H9 (cell line): ENCODE results near the gene ADTRP. TPM values are rescaled to one million over a fixed set of nuclear protein-coding genes. Genes with fewer than 3 reads are reported as not detected.

Source experiments
- DNase-seq: peaks from one replicate; pipeline ENCODE4 v3.0.0-alpha.2; 2017
- H2AFZ ChIP-seq: one replicate; pipeline ENCODE4 v1.6.1; 2013; ENCODE audit warnings: mild to moderate bottlenecking, low read length, control low read depth, moderate library complexity
- H2AK5ac ChIP-seq: 2 replicates; pipeline ENCODE4 v1.6.1; 2013; ENCODE audit warnings: low read length, control low read depth, mixed read lengths; ENCODE audit not compliant: insufficient read length
- H2BK120ac ChIP-seq: one replicate; pipeline ENCODE4 v1.6.1; 2013; ENCODE audit warnings: low read depth, mild to moderate bottlenecking, low read length, control low read depth, inconsistent platforms; ENCODE audit not compliant: poor library complexity, severe bottlenecking
- H2BK12ac ChIP-seq: 2 replicates; pipeline ENCODE4 v1.6.1; 2013; ENCODE audit warnings: low read length, control low read depth, mixed read lengths, low read depth; ENCODE audit not compliant: insufficient read length
- H2BK15ac ChIP-seq: 2 replicates; pipeline ENCODE4 v1.6.1; 2013; ENCODE audit warnings: low read depth, low read length, control low read depth
- H2BK20ac ChIP-seq: one replicate; pipeline ENCODE4 v1.6.1; 2013; ENCODE audit warnings: low read depth, mild to moderate bottlenecking, low read length, control low read depth, inconsistent platforms; ENCODE audit not compliant: poor library complexity, severe bottlenecking
- H2BK5ac ChIP-seq: 2 replicates; pipeline ENCODE4 v1.6.1; 2013; ENCODE audit warnings: low read length, control low read depth, mixed read lengths; ENCODE audit not compliant: insufficient read length
- H3K14ac ChIP-seq: 2 replicates; pipeline ENCODE4 v1.6.1; 2013; ENCODE audit warnings: low read length, control low read depth; ENCODE audit not compliant: insufficient read depth
- H3K18ac ChIP-seq: 2 replicates; pipeline ENCODE4 v1.6.1; 2013; ENCODE audit warnings: low read depth, mild to moderate bottlenecking, mixed read lengths, low read length, control low read depth; ENCODE audit not compliant: insufficient read length
- H3K23ac ChIP-seq: 2 replicates; pipeline ENCODE4 v1.6.1; 2013; ENCODE audit warnings: low read length, control low read depth, mixed read lengths, low read depth; ENCODE audit not compliant: insufficient read length
- H3K23me2 ChIP-seq: 2 replicates; pipeline ENCODE4 v1.6.1; 2013; ENCODE audit warnings: low read depth, mild to moderate bottlenecking, mixed read lengths, low read length, control low read depth; ENCODE audit not compliant: insufficient read length, poor library complexity, severe bottlenecking
- H3K27ac ChIP-seq: 2 replicates; pipeline ENCODE4 v1.5.1; 2013; ENCODE audit warnings: low read length, control low read depth, mixed read lengths, low read depth; ENCODE audit not compliant: insufficient read length
- H3K27me3 ChIP-seq: 2 replicates; pipeline ENCODE4 v1.6.1; 2013; ENCODE audit warnings: low read length, control low read depth, inconsistent platforms; ENCODE audit not compliant: insufficient read depth
- H3K4ac ChIP-seq: 2 replicates; pipeline ENCODE4 v1.6.1; 2013; ENCODE audit warnings: low read depth, mild to moderate bottlenecking, control low read depth, inconsistent platforms, low read length, moderate library complexity
- H3K4me1 ChIP-seq: 2 replicates; pipeline ENCODE4 v1.6.1; 2013; ENCODE audit warnings: low read length, control low read depth, inconsistent platforms; ENCODE audit not compliant: insufficient read depth
- H3K4me2 ChIP-seq: 2 replicates; pipeline ENCODE4 v1.6.1; 2013; ENCODE audit warnings: low read length, control low read depth, mixed read lengths; ENCODE audit not compliant: insufficient read length, insufficient read depth
- H3K56ac ChIP-seq: 2 replicates; pipeline ENCODE4 v1.6.1; 2013; ENCODE audit warnings: low read depth, mild to moderate bottlenecking, mixed read lengths, low read length, control low read depth; ENCODE audit not compliant: insufficient read length
- H3K79me1 ChIP-seq: 2 replicates; pipeline ENCODE4 v1.6.1; 2013; ENCODE audit warnings: low read depth, mild to moderate bottlenecking, moderate library complexity, low read length, control low read depth, inconsistent platforms; ENCODE audit not compliant: insufficient read depth, poor library complexity, severe bottlenecking
- H3K79me2 ChIP-seq: 2 replicates; pipeline ENCODE4 v1.6.1; 2013; ENCODE audit warnings: low read length, control low read depth, inconsistent platforms; ENCODE audit not compliant: insufficient read depth
- H3K9ac ChIP-seq: 2 replicates; pipeline ENCODE4 v1.6.1; 2013; ENCODE audit warnings: low read length, control low read depth, mixed read lengths; ENCODE audit not compliant: insufficient read length; ENCODE audit errors: extremely low read depth
- H3K9me3 ChIP-seq: one replicate; pipeline ENCODE4 v1.6.1; 2013; ENCODE audit warnings: low read depth, low read length, inconsistent platforms; ENCODE audit not compliant: control insufficient read depth
- H3T11ph ChIP-seq: one replicate; pipeline ENCODE4 v1.6.1; 2013; ENCODE audit warnings: mild to moderate bottlenecking, low read length, control low read depth, inconsistent platforms
- H4K20me1 ChIP-seq: one replicate; pipeline ENCODE4 v1.6.1; 2013; ENCODE audit not compliant: control insufficient read depth, insufficient read length, insufficient read depth
- H4K5ac ChIP-seq: 2 replicates; pipeline ENCODE4 v1.6.1; 2013; ENCODE audit warnings: low read depth, mild to moderate bottlenecking, mixed read lengths, low read length, control low read depth; ENCODE audit not compliant: insufficient read length
- H4K8ac ChIP-seq: replicated peaks from 2 replicates; pipeline ENCODE4 v1.6.1; 2013; ENCODE audit warnings: low read length, control low read depth, mixed read lengths, low read depth; ENCODE audit not compliant: insufficient read length
- H4K91ac ChIP-seq: 2 replicates; pipeline ENCODE4 v1.6.1; 2013; ENCODE audit warnings: low read depth, mild to moderate bottlenecking, moderate library complexity, mixed read lengths, low read length, control low read depth; ENCODE audit not compliant: insufficient read length
- H3K27ac Mint-ChIP-seq, 3 experiments: 2 replicates in 2 of 3; 3 replicates in 1 of 3; pipeline ENCODE4 v1.8.0; 2020 to 2021; ENCODE audit warnings: mixed read lengths in 3 of 3, mild to moderate bottlenecking in 1 of 3, moderate library complexity in 1 of 3
- H3K27me3 Mint-ChIP-seq: 2 replicates; pipeline ENCODE4 v1.8.0; 2021; ENCODE audit warnings: low read depth, mild to moderate bottlenecking, moderate library complexity, mixed read lengths
- H3K36me3 Mint-ChIP-seq, 3 experiments: 2 replicates in 2 of 3; 3 replicates in 1 of 3; pipeline ENCODE4 v1.8.0; 2020 to 2021; ENCODE audit warnings: low read depth in 3 of 3, mixed read lengths in 3 of 3; ENCODE audit not compliant: insufficient read depth in 1 of 3
- H3K4me1 Mint-ChIP-seq, 2 experiments: 2 replicates each; pipeline ENCODE4 v1.8.0; 2020; ENCODE audit warnings: mixed read lengths in 2 of 2
- H3K4me3 Mint-ChIP-seq, 2 experiments: 2 replicates in 1 of 2; 3 replicates in 1 of 2; pipeline ENCODE4 v1.8.0; 2020 to 2021; ENCODE audit warnings: mild to moderate bottlenecking in 2 of 2, mixed read lengths in 2 of 2, moderate library complexity in 1 of 2
- H3K9me3 Mint-ChIP-seq, 2 experiments: 2 replicates in 1 of 2; 3 replicates in 1 of 2; pipeline ENCODE4 v1.8.0; 2020; ENCODE audit warnings: mild to moderate bottlenecking in 2 of 2, mixed read lengths in 2 of 2, moderate library complexity in 1 of 2
- CTCF ChIP-seq: fragments of 200-600 bp; sonication (generic); conservative IDR thresholded peaks from 3 replicates; pipeline ENCODE4 v1.8.0; 2021; ENCODE audit warnings: antibody characterized with exemption, mild to moderate bottlenecking
- WGBS: extraction: QIAGEN DNeasy Blood & Tissue Kit; methylation state at CpG from one replicate; pipeline ENCODE4 v1.1.7; 2013; ENCODE audit warnings: missing lambda C conversion rate, low lambda C conversion rate, mixed read lengths; ENCODE audit not compliant: insufficient read length; ENCODE audit errors: extremely low coverage; 5-methylcytosine and 5-hydroxymethylcytosine counted together
- long read RNA-seq: library from polyadenylated mRNA; unstranded; transcript quantifications from one replicate; pipeline ENCODE4 v2.0.0, GENCODE V29; 2020
- total RNA-seq: library from RNA; stranded (reverse); gene quantifications from 2 replicates; pipeline ENCODE4 v1.2.1, GENCODE V29; 2021

ADTRP gene
- total RNA-seq: not detected in 2 replicates
- long read RNA-seq, partial matches to known transcripts: 0 of 1 reads
- long read RNA-seq, other reads (novel, unspliced or antisense): 1 of 1 reads

- peaks cover 19 to 26% of the 10 kb centered on the region in 2 experiments for H3K4me1 Mint-ChIP-seq
- no peaks in the 10 kb centered on the region for H3K79me1 ChIP-seq
- no peak within 1 kb of the TSS for H3K4me3 Mint-ChIP-seq
- H4K20me1 ChIP-seq: no peaks in the 10 kb centered on the region
- no peak within 1 kb of the TSS for H3T11ph ChIP-seq
- DNase-seq: no peak
- no peak within 1 kb of the TSS for H3K4ac ChIP-seq
- no peaks in the 10 kb centered on the region for H3K36me3 Mint-ChIP-seq
- no peak within 1 kb of the TSS for H3K56ac ChIP-seq
- H3K27me3 Mint-ChIP-seq: no peaks in the 10 kb centered on the region; the same call in 1 of the 2 replicates
- no peak within 1 kb of the TSS for H2BK12ac ChIP-seq
- no peak within 1 kb of the TSS; the same call in 1 of the 2 replicates for H3K14ac ChIP-seq
- no peak within 1 kb of the TSS for H3K27ac ChIP-seq
- no peaks in the 10 kb centered on the region for H3K79me2 ChIP-seq
- H4K8ac ChIP-seq: no peak within 1 kb of the TSS
- H2BK20ac ChIP-seq: no peak within 1 kb of the TSS
- no peak within 1 kb of the TSS for H4K5ac ChIP-seq
- no peak for TF ChIP-seq CTCF
- H4K91ac ChIP-seq: no peak within 1 kb of the TSS
- no peak within 1 kb of the TSS for H3K23ac ChIP-seq
- no peak within 1 kb of the TSS for H2BK15ac ChIP-seq
- H2BK5ac ChIP-seq: no peak within 1 kb of the TSS
- no peak within 1 kb of the TSS for H2AFZ ChIP-seq
- no peak within 1 kb of the TSS for H3K18ac ChIP-seq
- H3K9me3 Mint-ChIP-seq: peaks cover 0 to 6% of the 10 kb centered on the region in 2 experiments; a peak in 1 of 5 replicates
- no peak within 1 kb of the TSS for H3K27ac Mint-ChIP-seq
- H3K23me2 ChIP-seq: no peaks in the 10 kb centered on the region
- no peak within 1 kb of the TSS for H3K9ac ChIP-seq
- H3K9me3 ChIP-seq: no peaks in the 10 kb centered on the region
- no peak within 1 kb of the TSS for H3K4me2 ChIP-seq
- H2AK5ac ChIP-seq: no peak within 1 kb of the TSS
- WGBS: no CpG with 5 or more reads among the region's 8 CpGs
- no peak within 1 kb of the TSS for H2BK120ac ChIP-seq
- peaks cover 6% of the 10 kb centered on the region; the same call in 1 of the 2 replicates for H3K4me1 ChIP-seq
- H3K27me3 ChIP-seq: no peaks in the 10 kb centered on the region
Observed at GRCh38 chr6:11778648-11779328, at the start of gene ADTRP. ADTRP (minus strand) TSS chr6:11778803; CDS start chr6:11778759, 44 bp downstream.
